RCC 7860 (cell line): Measurements from ENCODE around the gene LMNB1.
A peak's percentile ranks its signal among the peaks of the same experiment; 100 is the strongest.

Source experiments
- DNase-seq: peaks from one replicate; pipeline ENCODE4 v3.0.0-alpha.2; 2015; ENCODE audit warnings: low spot score
- FAIRE-seq: peaks from 2 replicates; lab custom pipeline; 2012; peaks lifted over from hg19 to GRCh38; lab: Jason Lieb, UNC

LMNB1 gene

DNA sequence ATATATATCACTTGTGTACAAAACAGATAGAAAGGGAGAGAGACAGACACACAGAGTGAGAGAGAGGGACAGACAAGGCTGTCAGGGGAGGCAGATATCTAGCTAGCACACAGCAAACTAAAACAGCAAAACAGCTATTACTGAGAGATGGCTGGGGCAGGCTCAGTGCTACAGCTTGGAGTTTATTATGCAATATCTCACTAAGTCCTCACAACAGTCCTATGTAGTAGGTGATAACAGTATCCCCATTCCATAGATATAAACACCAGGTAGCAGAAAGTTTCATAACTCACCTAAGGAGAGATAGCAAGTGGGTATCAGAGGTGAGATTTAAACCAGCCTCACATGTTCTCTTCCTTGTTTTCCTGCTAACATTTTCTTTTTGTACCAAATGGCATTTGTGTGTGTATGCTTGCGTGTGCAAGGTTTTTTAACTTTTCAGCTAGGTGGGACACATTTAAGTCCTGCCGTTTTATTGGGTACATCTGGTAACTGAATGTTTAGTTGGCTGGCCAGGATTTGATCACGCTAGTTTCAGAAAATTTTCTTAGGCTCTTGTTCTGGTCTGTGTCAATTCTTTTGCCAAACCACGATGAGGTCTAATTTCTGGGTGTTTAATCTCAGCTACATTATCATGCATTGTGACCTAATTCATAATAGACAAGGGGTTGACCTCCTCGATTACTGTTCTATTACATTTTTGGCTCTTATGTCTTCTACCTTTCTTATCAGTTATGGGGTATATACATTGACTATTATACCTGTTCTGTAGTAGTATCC is 105.1 kb downstream of the LMNB1 start:
- FAIRE-seq (no peak), DNase-seq (no peak)

DNA sequence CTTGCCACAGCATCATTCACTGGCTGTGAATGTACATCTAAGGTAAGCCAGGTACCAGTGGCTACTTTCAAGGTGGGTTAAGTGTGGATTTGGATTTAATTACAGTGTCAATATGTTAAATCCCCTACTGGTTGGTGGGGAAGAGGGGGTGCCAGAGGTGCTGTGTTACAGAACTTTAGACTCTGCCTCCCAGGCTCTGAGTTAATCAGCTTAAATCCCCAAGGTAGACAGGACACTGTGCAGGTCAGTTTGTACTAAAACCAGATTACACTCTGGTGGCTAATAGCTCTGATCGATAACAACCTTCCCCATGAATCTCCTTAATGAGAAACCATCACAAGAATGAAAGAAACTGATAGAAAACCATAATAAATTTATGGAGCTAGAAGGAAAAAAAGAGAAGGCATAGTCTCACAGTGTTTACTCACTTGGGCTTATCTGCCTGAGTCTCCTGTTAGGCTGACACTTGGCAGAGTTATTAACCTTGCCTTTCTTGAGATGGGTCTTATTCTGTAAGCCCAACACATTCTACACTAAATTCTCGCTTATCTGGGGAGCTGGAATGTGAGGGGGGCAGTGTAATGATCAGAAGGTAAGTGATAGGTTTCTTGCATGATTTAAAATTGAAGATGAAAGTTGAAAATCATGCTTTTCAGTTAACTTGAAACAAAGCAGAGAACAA is 106.8 kb downstream of the LMNB1 start:
- no peak for FAIRE-seq
- DNase-seq, result no peak

DNA sequence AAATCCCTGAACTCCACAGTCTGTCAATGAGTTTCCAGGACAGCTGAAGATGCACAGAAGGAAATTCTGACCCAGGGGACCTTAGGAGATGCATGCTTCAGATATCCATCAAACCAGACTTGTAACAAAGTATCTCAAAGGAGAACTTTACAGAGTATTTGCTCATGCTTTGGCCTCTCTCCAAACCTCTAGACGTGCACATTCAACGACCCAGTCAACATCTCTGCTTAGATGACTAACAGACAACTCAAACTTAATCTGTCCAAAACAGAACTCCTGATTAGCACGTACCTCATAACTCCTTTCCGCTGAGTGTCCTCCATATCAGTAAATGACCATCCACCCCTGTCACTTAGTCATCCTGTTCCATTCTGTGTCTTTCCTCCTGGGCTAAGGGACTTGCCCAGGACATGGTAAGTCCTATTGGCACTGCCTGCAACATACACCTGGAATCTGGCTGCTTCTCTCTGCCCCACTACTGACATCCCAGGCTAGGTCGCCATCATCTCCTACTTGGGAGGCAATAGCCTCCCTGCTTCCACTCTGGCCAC is 107.4 kb downstream of the LMNB1 start:
- DNase-seq (peak; percentile 100), FAIRE-seq (peak; percentile 99)
